H1 (cell line): ENCODE data around the gene KISS1R. TPM values are rescaled to one million over a fixed set of nuclear protein-coding genes. Genes with fewer than 3 reads are reported as not detected.

ENCODE experiments used
- GABPA ChIP-seq: IDR thresholded peaks from 2 replicates; pipeline ENCODE4 v1.6.1; 2011; ENCODE audit warnings: mild to moderate bottlenecking, low read length, moderate library complexity, borderline replicate concordance; ENCODE audit not compliant: insufficient read depth
- PHF8 ChIP-seq: fragments of 200-600 bp; sonication (generic); conservative IDR thresholded peaks from 2 replicates; pipeline ENCODE4 v1.7.1; 2012; ENCODE audit warnings: low read depth, mild to moderate bottlenecking, inconsistent platforms, low read length, moderate library complexity
- POLR2A ChIP-seq, 2 experiments: IDR thresholded peaks; 1 replicate in 1 of 2; 2 replicates in 1 of 2; pipeline ENCODE4 v1.6.1; 2011; ENCODE audit warnings: low read depth in 2 of 2, low read length in 2 of 2, mild to moderate bottlenecking in 2 of 2; ENCODE audit errors: control extremely low read depth in 1 of 2
- YY1 ChIP-seq: IDR thresholded peaks from 2 replicates; pipeline ENCODE4 v1.6.1; 2011; ENCODE audit warnings: low read depth, mild to moderate bottlenecking, low read length
- polyA plus RNA-seq, 7 experiments: library from polyadenylated mRNA; depleted of rRNA in 3 of 7; stranded (reverse) in 5 of 7; unstranded in 2 of 7; fragments of >200 nt in 5 of 7; fragments of 200-250 nt in 2 of 7; gene quantifications; 1 replicate in 5 of 7; 2 replicates in 1 of 7; 4 replicates in 1 of 7; pipeline versions ENCODE4 v1.2.1 to v1.2.3, GENCODE V29; 2011 to 2013; ENCODE audit warnings: missing spikeins in 2 of 7, mixed read lengths in 2 of 7
- total RNA-seq: library from RNA; stranded (reverse); fragmentation: NEBNext Ultra II Directional; extraction: Animal tissue kit (Norgen Biotek cat#: 25700); gene quantifications from 2 replicates; pipeline ENCODE4 v1.2.1, GENCODE V29; 2021
- TF ChIP-seq, protein P1 (sequence below): fragments of 300-600 bp; sonication (generic); IDR thresholded peaks from 2 replicates; pipeline ENCODE4 v1.7.1; 2012; ENCODE audit warnings: low read length, moderate library complexity, mild to moderate bottlenecking, inconsistent platforms; ENCODE audit not compliant: insufficient replicate concordance
- TF ChIP-seq, protein P2 (sequence below): IDR thresholded peaks from 2 replicates; pipeline ENCODE4 v1.6.1; 2012; ENCODE audit warnings: inconsistent platforms
- TF ChIP-seq, protein P3 (sequence below): IDR thresholded peaks from 2 replicates; pipeline ENCODE4 v1.6.1; 2011; ENCODE audit warnings: low read length, improper control_type of control experiment

Gene KISS1R
- total and polyA plus RNA-seq, 2 of the 8 experiments (the other 6 are each of a cell fraction or from before 2014, with no cell fraction given), result 2.3 to 2.7 TPM

DNA sequence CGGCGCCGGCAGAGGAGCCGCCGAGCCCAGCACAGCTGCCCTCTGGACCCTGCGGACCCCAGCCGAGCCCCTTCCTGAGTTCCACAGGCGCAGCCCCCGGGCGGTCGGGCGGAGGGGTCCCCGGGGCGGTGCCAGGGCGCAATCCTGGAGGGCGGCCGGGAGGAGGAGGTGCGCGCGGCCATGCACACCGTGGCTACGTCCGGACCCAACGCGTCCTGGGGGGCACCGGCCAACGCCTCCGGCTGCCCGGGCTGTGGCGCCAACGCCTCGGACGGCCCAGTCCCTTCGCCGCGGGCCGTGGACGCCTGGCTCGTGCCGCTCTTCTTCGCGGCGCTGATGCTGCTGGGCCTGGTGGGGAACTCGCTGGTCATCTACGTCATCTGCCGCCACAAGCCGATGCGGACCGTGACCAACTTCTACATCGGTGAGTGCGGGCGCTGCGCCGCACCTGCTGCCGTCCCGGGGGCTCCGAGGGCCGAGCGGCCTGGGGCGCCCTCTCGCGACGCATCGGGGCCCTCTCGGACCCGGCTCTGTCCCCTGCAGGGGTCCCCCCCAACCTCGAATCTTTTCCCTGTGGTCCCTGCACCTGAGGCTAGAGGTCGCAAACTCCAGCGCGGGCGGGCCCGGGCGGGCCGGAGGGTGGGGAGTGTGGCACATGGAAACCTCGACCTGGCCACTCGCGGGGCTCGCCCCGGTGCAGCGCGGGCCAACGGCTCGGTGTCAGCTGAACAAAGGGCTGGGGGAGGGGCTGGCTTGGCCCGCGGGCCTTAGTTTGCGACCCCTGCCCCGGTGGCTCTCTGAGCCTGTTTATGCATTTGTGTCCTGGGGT, at the start of gene KISS1R (continued):
- TF ChIP-seq, protein P1, sequence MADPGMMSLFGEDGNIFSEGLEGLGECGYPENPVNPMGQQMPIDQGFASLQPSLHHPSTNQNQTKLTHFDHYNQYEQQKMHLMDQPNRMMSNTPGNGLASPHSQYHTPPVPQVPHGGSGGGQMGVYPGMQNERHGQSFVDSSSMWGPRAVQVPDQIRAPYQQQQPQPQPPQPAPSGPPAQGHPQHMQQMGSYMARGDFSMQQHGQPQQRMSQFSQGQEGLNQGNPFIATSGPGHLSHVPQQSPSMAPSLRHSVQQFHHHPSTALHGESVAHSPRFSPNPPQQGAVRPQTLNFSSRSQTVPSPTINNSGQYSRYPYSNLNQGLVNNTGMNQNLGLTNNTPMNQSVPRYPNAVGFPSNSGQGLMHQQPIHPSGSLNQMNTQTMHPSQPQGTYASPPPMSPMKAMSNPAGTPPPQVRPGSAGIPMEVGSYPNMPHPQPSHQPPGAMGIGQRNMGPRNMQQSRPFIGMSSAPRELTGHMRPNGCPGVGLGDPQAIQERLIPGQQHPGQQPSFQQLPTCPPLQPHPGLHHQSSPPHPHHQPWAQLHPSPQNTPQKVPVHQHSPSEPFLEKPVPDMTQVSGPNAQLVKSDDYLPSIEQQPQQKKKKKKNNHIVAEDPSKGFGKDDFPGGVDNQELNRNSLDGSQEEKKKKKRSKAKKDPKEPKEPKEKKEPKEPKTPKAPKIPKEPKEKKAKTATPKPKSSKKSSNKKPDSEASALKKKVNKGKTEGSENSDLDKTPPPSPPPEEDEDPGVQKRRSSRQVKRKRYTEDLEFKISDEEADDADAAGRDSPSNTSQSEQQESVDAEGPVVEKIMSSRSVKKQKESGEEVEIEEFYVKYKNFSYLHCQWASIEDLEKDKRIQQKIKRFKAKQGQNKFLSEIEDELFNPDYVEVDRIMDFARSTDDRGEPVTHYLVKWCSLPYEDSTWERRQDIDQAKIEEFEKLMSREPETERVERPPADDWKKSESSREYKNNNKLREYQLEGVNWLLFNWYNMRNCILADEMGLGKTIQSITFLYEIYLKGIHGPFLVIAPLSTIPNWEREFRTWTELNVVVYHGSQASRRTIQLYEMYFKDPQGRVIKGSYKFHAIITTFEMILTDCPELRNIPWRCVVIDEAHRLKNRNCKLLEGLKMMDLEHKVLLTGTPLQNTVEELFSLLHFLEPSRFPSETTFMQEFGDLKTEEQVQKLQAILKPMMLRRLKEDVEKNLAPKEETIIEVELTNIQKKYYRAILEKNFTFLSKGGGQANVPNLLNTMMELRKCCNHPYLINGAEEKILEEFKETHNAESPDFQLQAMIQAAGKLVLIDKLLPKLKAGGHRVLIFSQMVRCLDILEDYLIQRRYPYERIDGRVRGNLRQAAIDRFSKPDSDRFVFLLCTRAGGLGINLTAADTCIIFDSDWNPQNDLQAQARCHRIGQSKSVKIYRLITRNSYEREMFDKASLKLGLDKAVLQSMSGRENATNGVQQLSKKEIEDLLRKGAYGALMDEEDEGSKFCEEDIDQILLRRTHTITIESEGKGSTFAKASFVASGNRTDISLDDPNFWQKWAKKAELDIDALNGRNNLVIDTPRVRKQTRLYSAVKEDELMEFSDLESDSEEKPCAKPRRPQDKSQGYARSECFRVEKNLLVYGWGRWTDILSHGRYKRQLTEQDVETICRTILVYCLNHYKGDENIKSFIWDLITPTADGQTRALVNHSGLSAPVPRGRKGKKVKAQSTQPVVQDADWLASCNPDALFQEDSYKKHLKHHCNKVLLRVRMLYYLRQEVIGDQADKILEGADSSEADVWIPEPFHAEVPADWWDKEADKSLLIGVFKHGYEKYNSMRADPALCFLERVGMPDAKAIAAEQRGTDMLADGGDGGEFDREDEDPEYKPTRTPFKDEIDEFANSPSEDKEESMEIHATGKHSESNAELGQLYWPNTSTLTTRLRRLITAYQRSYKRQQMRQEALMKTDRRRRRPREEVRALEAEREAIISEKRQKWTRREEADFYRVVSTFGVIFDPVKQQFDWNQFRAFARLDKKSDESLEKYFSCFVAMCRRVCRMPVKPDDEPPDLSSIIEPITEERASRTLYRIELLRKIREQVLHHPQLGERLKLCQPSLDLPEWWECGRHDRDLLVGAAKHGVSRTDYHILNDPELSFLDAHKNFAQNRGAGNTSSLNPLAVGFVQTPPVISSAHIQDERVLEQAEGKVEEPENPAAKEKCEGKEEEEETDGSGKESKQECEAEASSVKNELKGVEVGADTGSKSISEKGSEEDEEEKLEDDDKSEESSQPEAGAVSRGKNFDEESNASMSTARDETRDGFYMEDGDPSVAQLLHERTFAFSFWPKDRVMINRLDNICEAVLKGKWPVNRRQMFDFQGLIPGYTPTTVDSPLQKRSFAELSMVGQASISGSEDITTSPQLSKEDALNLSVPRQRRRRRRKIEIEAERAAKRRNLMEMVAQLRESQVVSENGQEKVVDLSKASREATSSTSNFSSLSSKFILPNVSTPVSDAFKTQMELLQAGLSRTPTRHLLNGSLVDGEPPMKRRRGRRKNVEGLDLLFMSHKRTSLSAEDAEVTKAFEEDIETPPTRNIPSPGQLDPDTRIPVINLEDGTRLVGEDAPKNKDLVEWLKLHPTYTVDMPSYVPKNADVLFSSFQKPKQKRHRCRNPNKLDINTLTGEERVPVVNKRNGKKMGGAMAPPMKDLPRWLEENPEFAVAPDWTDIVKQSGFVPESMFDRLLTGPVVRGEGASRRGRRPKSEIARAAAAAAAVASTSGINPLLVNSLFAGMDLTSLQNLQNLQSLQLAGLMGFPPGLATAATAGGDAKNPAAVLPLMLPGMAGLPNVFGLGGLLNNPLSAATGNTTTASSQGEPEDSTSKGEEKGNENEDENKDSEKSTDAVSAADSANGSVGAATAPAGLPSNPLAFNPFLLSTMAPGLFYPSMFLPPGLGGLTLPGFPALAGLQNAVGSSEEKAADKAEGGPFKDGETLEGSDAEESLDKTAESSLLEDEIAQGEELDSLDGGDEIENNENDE, result no peak
- no peak for TF ChIP-seq PHF8
- TF ChIP-seq, protein P2, sequence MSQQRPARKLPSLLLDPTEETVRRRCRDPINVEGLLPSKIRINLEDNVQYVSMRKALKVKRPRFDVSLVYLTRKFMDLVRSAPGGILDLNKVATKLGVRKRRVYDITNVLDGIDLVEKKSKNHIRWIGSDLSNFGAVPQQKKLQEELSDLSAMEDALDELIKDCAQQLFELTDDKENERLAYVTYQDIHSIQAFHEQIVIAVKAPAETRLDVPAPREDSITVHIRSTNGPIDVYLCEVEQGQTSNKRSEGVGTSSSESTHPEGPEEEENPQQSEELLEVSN, result peak; percentile 67
- TF ChIP-seq, protein P3, sequence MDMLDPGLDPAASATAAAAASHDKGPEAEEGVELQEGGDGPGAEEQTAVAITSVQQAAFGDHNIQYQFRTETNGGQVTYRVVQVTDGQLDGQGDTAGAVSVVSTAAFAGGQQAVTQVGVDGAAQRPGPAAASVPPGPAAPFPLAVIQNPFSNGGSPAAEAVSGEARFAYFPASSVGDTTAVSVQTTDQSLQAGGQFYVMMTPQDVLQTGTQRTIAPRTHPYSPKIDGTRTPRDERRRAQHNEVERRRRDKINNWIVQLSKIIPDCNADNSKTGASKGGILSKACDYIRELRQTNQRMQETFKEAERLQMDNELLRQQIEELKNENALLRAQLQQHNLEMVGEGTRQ, result 0 out of 2 replicates have a peak, but pooled peaks have one; percentile 3
- no peak for TF ChIP-seq POLR2A (IDR thresholded peaks at IDR 0.05; ENCODE audit: control extremely low read depth in 1 of 2, low read depth in 2 of 2, low read length in 2 of 2)
- peak; percentile 75 for TF ChIP-seq GABPA
- TF ChIP-seq YY1, result peak; percentile 51; the same call in 1 of the 2 replicates
